ENCODE results near the gene CA5B. TPM values are rescaled to one million over a fixed set of nuclear protein-coding genes. Genes with fewer than 3 reads are reported as not detected.
"Not testable (repeated sequence)": the region's sequence is repeated elsewhere in the genome, so short reads cannot be mapped to it uniquely, and the experiment has no call there.

CA5B gene
- total RNA-seq, 1 donor = 15.5 TPM

GRCh38 chrX:15749642-15750610 is 11.9 kb downstream of the CA5B start:
- H3K4me3 ChIP-seq (ENCODE audit: low read depth, low read length) = peak overlapping the region; percentile 4
- DNase-seq (ENCODE audit: low read depth) = peak; percentile 51

DNA sequence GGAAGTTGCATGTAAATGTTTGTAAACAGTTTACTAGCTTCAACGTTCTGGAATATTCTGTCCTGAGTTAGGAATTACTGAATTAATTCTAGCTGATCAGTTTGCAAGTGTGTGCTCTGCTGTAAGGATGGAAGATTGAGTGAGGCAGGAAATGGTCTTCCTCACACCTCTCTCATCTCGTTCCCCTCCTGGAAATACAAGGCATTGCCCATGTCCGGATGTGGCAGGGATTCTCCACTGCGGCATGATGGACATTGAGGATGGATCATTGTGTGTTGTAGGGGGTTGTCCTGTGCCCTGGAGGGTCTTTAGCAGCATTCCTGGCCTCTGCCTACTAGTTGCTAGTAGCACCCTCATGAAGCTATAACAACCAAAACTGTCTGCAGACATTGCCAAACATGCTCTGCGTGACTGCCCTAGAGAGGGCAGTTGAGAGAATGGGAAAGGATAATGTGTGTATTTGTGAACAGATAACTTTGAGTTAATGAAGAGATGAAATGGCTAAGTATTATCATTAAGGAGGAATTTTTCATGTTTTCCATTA is 12.6 kb downstream of the CA5B start:
- DNase-seq (ENCODE audit: low read depth) = no peak

More at GRCh38 chrX:15749642-15750610, 11.9 kb downstream of the CA5B start:
- TF ChIP-seq CTCF (IDR thresholded peaks at IDR 0.05; ENCODE audit: insufficient read depth, low read depth, low read length) = no peak

GRCh38 chrX:15751155-15751819 is 13.2 kb downstream of the CA5B start:
- TF ChIP-seq CTCF (IDR thresholded peaks at IDR 0.05; ENCODE audit: insufficient read depth, low read depth, low read length) = no peak
- peak overlapping the region; percentile 26 for H3K4me3 ChIP-seq (ENCODE audit: low read depth, low read length)
- DNase-seq (ENCODE audit: low read depth) = peak; percentile 92

More for the DNA sequence above, 12.6 kb downstream of the CA5B start:
- H3K4me3 ChIP-seq (ENCODE audit: low read depth, low read length) = peak overlapping the region; percentile 26
- no peak for TF ChIP-seq CTCF (IDR thresholded peaks at IDR 0.05; ENCODE audit: insufficient read depth, low read depth, low read length)

DNA sequence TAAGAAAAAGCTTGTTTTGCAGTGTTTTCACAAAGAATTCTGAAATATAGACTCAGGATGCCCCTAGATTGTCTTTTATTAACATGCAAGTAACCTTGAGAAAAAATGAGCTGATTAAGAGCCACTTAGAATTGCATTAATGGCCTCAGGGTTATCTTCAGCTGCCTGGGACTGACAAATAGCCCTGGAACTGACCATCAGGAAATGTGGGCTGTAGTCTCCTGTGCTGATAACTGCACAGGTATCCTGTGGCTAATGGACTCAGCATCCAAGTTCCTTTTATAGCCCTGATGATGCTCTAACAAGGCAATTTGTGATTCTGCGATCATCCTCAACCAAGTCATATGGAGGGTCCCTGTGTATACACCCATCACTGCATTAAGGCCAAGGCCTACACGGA is 17.0 kb downstream of the CA5B start:
- no peak for TF ChIP-seq CTCF (IDR thresholded peaks at IDR 0.05; ENCODE audit: insufficient read depth, low read depth, low read length)
- no peak for DNase-seq (ENCODE audit: low read depth)
- H3K4me3 ChIP-seq (ENCODE audit: low read depth, low read length) = no peak overlapping the region

DNA sequence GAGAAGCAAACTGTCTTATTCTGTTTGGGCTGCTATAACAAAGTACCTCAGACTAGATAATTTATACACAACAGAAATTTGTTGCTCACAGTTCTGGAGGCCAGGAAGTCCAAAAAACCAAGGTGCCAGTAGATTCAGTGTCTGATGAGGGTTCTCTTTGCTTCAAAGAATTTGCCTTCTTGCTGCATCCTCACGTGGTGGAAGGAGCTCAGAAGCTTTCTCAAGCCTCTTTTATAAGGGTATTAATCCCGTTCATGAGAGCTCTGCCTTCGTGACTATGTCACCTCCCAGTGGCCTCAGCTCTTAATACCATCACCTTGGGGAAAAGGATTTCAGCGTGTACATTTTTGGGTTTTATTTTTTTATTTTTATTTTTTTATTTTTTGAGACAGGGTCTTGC is 20.1 kb downstream of the CA5B start:
- DNase-seq (ENCODE audit: low read depth) = no peak
- no peak overlapping the region for H3K4me3 ChIP-seq (ENCODE audit: low read depth, low read length)
- no peak for TF ChIP-seq CTCF (IDR thresholded peaks at IDR 0.05; ENCODE audit: insufficient read depth, low read depth, low read length)

DNA sequence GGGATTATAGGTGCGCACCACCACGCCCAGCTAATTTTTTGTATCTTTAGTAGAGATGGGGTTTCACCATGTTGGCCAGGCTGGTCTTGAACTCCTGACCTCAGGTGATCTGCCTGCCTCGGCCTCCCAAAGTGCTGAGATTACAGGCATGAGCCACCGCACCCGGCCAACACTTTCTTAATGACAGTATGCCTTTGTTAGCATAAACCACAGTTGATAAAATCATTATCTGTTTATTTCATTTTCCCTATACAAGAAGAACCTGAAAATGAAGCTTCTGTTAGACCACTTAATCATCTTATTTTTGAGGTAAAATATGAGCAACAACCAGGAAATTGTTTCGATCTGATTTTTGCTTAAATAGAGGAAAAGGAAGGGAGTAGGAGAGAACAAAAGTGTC is 21.8 kb downstream of the CA5B start:
- H3K4me3 ChIP-seq (ENCODE audit: low read depth, low read length); DNase-seq (ENCODE audit: low read depth): not testable (repeated sequence)

Data from fibroblast of villous mesenchyme (primary cell).